GM12872 (cell line): Measurements from ENCODE around the gene TPSAB1.

Source experiments
- CTCF ChIP-seq: IDR thresholded peaks from 3 replicates; pipeline ENCODE4 v1.5.1; 2011; ENCODE audit warnings: low read depth, mild to moderate bottlenecking, low read length, moderate library complexity; ENCODE audit not compliant: insufficient read depth

The TPSAB1 gene

GRCh38 chr16:1206326-1206725 is 34.2 kb upstream of the TPSAB1 start:
- no peak for TF ChIP-seq CTCF

DNA sequence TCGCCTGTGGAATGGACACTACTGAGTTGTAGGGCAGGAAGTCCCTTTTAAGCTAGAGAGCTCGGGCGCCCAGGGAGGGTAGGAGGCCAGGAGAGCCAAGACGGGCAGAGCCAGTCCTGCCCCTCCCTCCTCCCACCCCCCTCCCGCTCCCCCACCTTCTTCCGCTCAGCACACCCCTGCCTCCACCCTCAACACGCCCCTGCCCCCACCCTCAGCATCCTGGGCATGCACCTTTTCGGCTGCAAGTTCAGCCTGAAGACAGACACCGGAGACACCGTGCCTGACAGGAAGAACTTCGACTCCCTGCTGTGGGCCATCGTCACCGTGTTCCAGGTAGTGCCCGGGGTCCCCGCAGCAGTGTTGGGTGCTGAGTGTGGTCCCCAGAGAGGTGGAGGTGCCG is 33.7 kb upstream of the TPSAB1 start:
- no peak for TF ChIP-seq CTCF

GRCh38 chr16:1208239-1208830 is 32.2 kb upstream of the TPSAB1 start:
- TF ChIP-seq CTCF, result no peak

- TF ChIP-seq CTCF, result no peak
Measured at GRCh38 chr16:1209081-1209480, 31.4 kb upstream of the TPSAB1 start.

DNA sequence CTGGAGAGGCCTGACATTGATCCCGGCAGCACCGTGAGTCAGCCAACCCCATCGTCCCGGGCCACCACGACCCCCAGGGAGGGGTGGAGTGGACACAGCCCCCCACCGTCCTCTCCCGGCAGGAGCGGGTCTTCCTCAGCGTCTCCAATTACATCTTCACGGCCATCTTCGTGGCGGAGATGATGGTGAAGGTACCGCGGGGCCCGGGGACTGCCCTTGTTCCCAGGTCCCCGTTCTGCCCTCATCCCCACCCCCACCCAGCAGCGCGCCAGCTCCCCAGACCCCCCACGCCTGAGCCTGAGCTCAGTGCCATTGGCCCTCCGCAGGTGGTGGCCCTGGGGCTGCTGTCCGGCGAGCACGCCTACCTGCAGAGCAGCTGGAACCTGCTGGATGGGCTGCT is 30.0 kb upstream of the TPSAB1 start:
- no peak for TF ChIP-seq CTCF

GRCh38 chr16:1211451-1212268 is 28.8 kb upstream of the TPSAB1 start:
- TF ChIP-seq CTCF, result no peak

GRCh38 chr16:1212616-1213194 is 27.8 kb upstream of the TPSAB1 start:
- TF ChIP-seq CTCF, result no peak
